OCI-LY1 (cell line): Measurements from ENCODE around the gene STAB1.

Source experiments
- CTCF ChIP-seq: fragments of 200-600 bp; sonication (generic), shearing (Covaris generic); IDR thresholded peaks from 2 replicates; pipeline ENCODE4 v1.5.1; 2017; ENCODE audit warnings: mild to moderate bottlenecking, antibody characterized with exemption, low read length, moderate library complexity, mixed read lengths
- EZH2 ChIP-seq: fragments of 200-600 bp; sonication (generic), shearing (Covaris generic); IDR thresholded peaks from 2 replicates; pipeline ENCODE4 v1.8.0; 2017; ENCODE audit warnings: borderline replicate concordance, mixed run types, mild to moderate bottlenecking, antibody characterized with exemption, low read length, moderate library complexity, mixed read lengths

DNA sequence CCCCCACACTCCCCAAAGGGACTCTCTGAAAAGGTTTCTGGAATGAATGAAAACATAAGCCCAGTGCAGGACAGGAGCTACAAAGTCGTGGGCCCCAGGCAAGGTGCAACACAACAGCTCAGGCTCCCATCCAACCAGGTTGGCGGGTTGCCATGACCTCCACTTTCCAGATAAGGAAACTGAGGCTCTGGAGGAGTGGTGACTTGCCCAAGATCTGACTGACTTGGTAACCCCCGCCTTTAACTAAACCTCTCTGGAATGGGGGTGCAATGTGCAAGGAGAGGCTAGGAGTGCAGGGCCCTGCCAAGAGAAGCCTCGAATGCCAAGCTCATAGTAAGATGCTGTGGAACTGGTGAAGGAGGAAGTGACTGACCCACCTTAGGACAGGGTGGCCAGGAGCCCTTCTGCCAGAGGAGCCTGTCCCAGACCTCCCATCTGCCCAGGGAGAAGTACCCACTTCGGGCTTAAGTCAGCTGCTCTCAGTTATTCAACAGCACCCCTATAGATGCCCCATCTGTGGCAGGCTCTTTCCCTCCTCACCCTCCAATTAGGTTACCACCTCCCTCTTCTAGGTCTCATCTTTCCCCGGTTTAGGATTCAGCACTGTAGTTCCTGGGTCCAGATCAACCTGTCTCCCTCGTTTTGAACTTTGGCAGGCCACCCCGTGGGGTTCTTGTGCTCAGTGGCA is 40.7 kb upstream of the STAB1 start:
- TF ChIP-seq CTCF (no peak), EZH2 (no peak)
